HepG2 (cell line): ENCODE data around the gene AKAP1. TPM values are rescaled to one million over a fixed set of nuclear protein-coding genes. Genes with fewer than 3 reads are reported as not detected.

Source experiments
- BCL6 ChIP-seq: IDR thresholded peaks from 2 replicates; pipeline ENCODE4 v1.6.1; 2016; ENCODE audit warnings: missing genetic modification reagents, missing compliant biosample characterization
- CREB1 ChIP-seq, 2 experiments: fragments of 450-650 bp in 1 of 2; IDR thresholded peaks; 2 replicates each; pipeline ENCODE4 v1.6.1; 2016 to 2017; ENCODE audit warnings: control low read depth in 1 of 2, mild to moderate bottlenecking in 1 of 2, missing compliant biosample characterization in 1 of 2, missing genetic modification characterization in 1 of 2
- HIC2 ChIP-seq: sonication (generic); formaldehyde crosslinking; IDR thresholded peaks from 2 replicates; pipeline ENCODE4 v1.9.0; 2022; ENCODE audit warnings: low read depth, missing genetic modification reagents
- HMGXB3 ChIP-seq: sonication (generic); formaldehyde crosslinking; IDR thresholded peaks from 2 replicates; pipeline ENCODE4 v1.4.0; 2020; ENCODE audit warnings: missing genetic modification reagents, borderline replicate concordance
- HNF1B ChIP-seq: sonication (generic); formaldehyde crosslinking; IDR thresholded peaks from 2 replicates; pipeline ENCODE4 v1.5.1; 2020; ENCODE audit warnings: mild to moderate bottlenecking, moderate library complexity, missing genetic modification reagents
- KDM4B ChIP-seq: sonication (generic); formaldehyde crosslinking; IDR thresholded peaks from 2 replicates; pipeline ENCODE4 v1.4.0; 2020; ENCODE audit warnings: missing genetic modification reagents
- MYPOP ChIP-seq: sonication (generic); formaldehyde crosslinking; IDR thresholded peaks from 2 replicates; pipeline ENCODE4 v1.8.1; 2023; ENCODE audit warnings: mild to moderate bottlenecking, moderate library complexity, missing genetic modification reagents
- NFKBIZ ChIP-seq: IDR thresholded peaks from 2 replicates; pipeline ENCODE4 v1.6.1; 2018; ENCODE audit warnings: missing genetic modification reagents, missing compliant biosample characterization
- RAD21 ChIP-seq: fragments of 450-650 bp; formaldehyde crosslinking; IDR thresholded peaks from 2 replicates; pipeline ENCODE4 v1.5.0; 2020; ENCODE audit warnings: mild to moderate bottlenecking
- SKIL ChIP-seq: sonication (generic); formaldehyde crosslinking; IDR thresholded peaks from 2 replicates; pipeline ENCODE4 v1.8.0; 2022; ENCODE audit warnings: missing genetic modification reagents, mild to moderate bottlenecking, moderate library complexity, borderline replicate concordance
- ZFP90 ChIP-seq: sonication (generic); formaldehyde crosslinking; IDR thresholded peaks from 2 replicates; pipeline ENCODE4 v1.8.0; 2022; ENCODE audit warnings: missing genetic modification reagents, mild to moderate bottlenecking, inconsistent platforms, borderline replicate concordance
- ZNF431 ChIP-seq: sonication (generic); formaldehyde crosslinking; IDR thresholded peaks from 2 replicates; pipeline ENCODE4 v1.9.0; 2022; ENCODE audit warnings: missing genetic modification reagents, low read depth, mild to moderate bottlenecking, borderline replicate concordance
- ZNF503 ChIP-seq: sonication (generic); formaldehyde crosslinking; IDR thresholded peaks from 2 replicates; pipeline ENCODE4 v1.4.0; 2020; ENCODE audit warnings: missing genetic modification reagents
- ZNF883 ChIP-seq: sonication (generic); formaldehyde crosslinking; IDR thresholded peaks from 2 replicates; pipeline ENCODE4 v1.5.1; 2020; ENCODE audit warnings: mild to moderate bottlenecking, missing genetic modification reagents; ENCODE audit errors: not compliant biosample characterization
- polyA plus RNA-seq, 8 experiments: library from polyadenylated mRNA; depleted of rRNA in 3 of 8; stranded (reverse) in 7 of 8; unstranded in 1 of 8; fragments of >200 nt; fragmentation: Illumina TruSeq in 4 of 8; extraction: Trizol in 4 of 8; gene quantifications; 2 replicates each; pipeline versions ENCODE4 v1.2.1 to v1.2.3, GENCODE V29; 2011 to 2016; ENCODE audit warnings: low read depth in 4 of 8, missing spikeins in 1 of 8, mixed read lengths in 1 of 8; ENCODE audit not compliant: insufficient read depth in 1 of 8
- total RNA-seq, 5 experiments: library from RNA; depleted of rRNA; stranded (reverse); fragments of >200 nt; fragmentation: Illumina TruSeq; extraction: Trizol; gene quantifications; 2 replicates each; pipeline ENCODE4 v1.2.3, GENCODE V29; 2016; ENCODE audit warnings: low read depth in 1 of 5

Gene AKAP1
- total and polyA plus RNA-seq, 2 of the 13 experiments (the other 11 are each of a cell fraction or from before 2014, with no cell fraction given): 101 to 131 TPM

- TF ChIP-seq KDM4B (CRISPR knock-in tag): no peak
- no peak for TF ChIP-seq ZNF883 (CRISPR knock-in tag)
- no peak for TF ChIP-seq BCL6 (CRISPR knock-in tag)
- no peak for TF ChIP-seq ZNF431
- no peak for TF ChIP-seq NFKBIZ (CRISPR knock-in tag)
- no peak for TF ChIP-seq ZFP90
- no peak for TF ChIP-seq RAD21 (CRISPR knock-in tag)
- TF ChIP-seq MYPOP (CRISPR knock-in tag): no peak
- no peak for TF ChIP-seq ZNF503 (CRISPR knock-in tag)
- TF ChIP-seq HIC2 (CRISPR knock-in tag): no peak
- no peak for TF ChIP-seq HNF1B (CRISPR knock-in tag)
- TF ChIP-seq HMGXB3 (CRISPR knock-in tag): no peak
- TF ChIP-seq CREB1 (IDR thresholded peaks at IDR 0.05): no peak
- peak; percentile 39; the same call in 1 of the 2 replicates for TF ChIP-seq CREB1 (CRISPR knock-in tag; IDR thresholded peaks at IDR 0.05)
- no peak for TF ChIP-seq SKIL (CRISPR knock-in tag)
Measured at GRCh38 chr17:57107498-57108101, 22.6 kb downstream of the AKAP1 start (continued).
